Measurements from ENCODE around the gene NRP1. TPM values are rescaled to one million over a fixed set of nuclear protein-coding genes. Genes with fewer than 3 reads are reported as not detected.

Gene NRP1
- total and polyA plus RNA-seq, 12 donors = 45.3 to 229 (median 157) TPM

- no peak for TF ChIP-seq CTCF (IDR thresholded peaks at IDR 0.05)
- intact Hi-C loops (cut with DNase I) = loop anchor here in 1 of 10 donors (10.0 kb wide), 1 partner anchor 1462 kb away; no protein-coding TSS in a partner anchor
- Histone ChIP-seq H3K9me3 (no peaks in the 10 kb centered on the region), H3K4me3 (no peak overlapping the region), H3K27me3 (no peaks in the 10 kb centered on the region), H3K4me1 (peaks cover 0 to 14% (median 0%) of the 10 kb centered on the region in 9 donors), H3K36me3 (no peaks in the 10 kb centered on the region), H3K27ac (no peak overlapping the region)
- DNase-seq (no peak), ATAC-seq (no peak)
- WGBS, 2 donors = 95 to 99% methylated on average over 2 of the region's 2 CpGs
Observed at GRCh38 chr10:33373263-33373662, 38.8 kb upstream of the NRP1 start.

GRCh38 chr10:33371234-33371633, 36.8 kb upstream of the NRP1 start:
- no peak for DNase-seq
- no peak for ATAC-seq
- TF ChIP-seq CTCF (IDR thresholded peaks at IDR 0.05) = no peak
- no peak overlapping the region for H3K4me3 ChIP-seq
- peaks cover 0 to 13% (median 2%) of the 10 kb centered on the region in 11 donors for H3K9me3 ChIP-seq
- intact Hi-C loops (cut with DNase I) = loop anchor here in 1 of 10 donors (10.0 kb wide), 1 partner anchor 1464 kb away; no protein-coding TSS in a partner anchor
- no peak overlapping the region for H3K27ac ChIP-seq
- no peaks in the 10 kb centered on the region for H3K27me3 ChIP-seq
- H3K4me1 ChIP-seq = peaks cover 0 to 4% (median 0%) of the 10 kb centered on the region in 9 donors
- H3K36me3 ChIP-seq = no peaks in the 10 kb centered on the region
- WGBS, 2 donors = 77 to 86% methylated on average over 4 of the region's 4 CpGs

- peaks cover 0 to 20% (median 7%) of the 10 kb centered on the region in 11 donors for H3K9me3 ChIP-seq
- H3K4me1 ChIP-seq = peaks cover 0 to 11% (median 0%) of the 10 kb centered on the region in 9 donors
- H3K27me3 ChIP-seq = no peaks in the 10 kb centered on the region
- intact Hi-C loops (cut with DNase I) = loop anchor here in 1 of 10 donors (10.0 kb wide), 1 partner anchor 1464 kb away; no protein-coding TSS in a partner anchor
- no peak for TF ChIP-seq CTCF (IDR thresholded peaks at IDR 0.05)
- ATAC-seq = no peak
- no peaks in the 10 kb centered on the region for H3K36me3 ChIP-seq
- H3K27ac ChIP-seq = no peak overlapping the region
- DNase-seq = no peak
- 88 to 97% methylated on average over 2 of the region's 2 CpGs for WGBS, 2 donors
- H3K4me3 ChIP-seq = no peak overlapping the region
Observed at GRCh38 chr10:33370434-33370930, 36.0 kb upstream of the NRP1 start.

- ATAC-seq (no peak), DNase-seq (no peak)
- 96 to 99% methylated on average over 4 of the region's 4 CpGs for WGBS, 2 donors
- H3K27me3 ChIP-seq = no peaks in the 10 kb centered on the region
- no peak overlapping the region for H3K27ac ChIP-seq
- H3K9me3 ChIP-seq = peaks cover 0 to 22% (median 7%) of the 10 kb centered on the region in 11 donors
- intact Hi-C loops (cut with DNase I) = no loop called here
- H3K36me3 ChIP-seq = no peaks in the 10 kb centered on the region
- no peak overlapping the region for H3K4me3 ChIP-seq
- no peak for TF ChIP-seq CTCF (IDR thresholded peaks at IDR 0.05)
- peaks cover 0 to 22% (median 0%) of the 10 kb centered on the region in 9 donors for H3K4me1 ChIP-seq
Observed at GRCh38 chr10:33368086-33368485, 33.6 kb upstream of the NRP1 start.
